Osteocyte (in vitro differentiated cells): ENCODE measurements around the gene SCLT1. TPM values are rescaled to one million over a fixed set of nuclear protein-coding genes. Genes with fewer than 3 reads are reported as not detected.

Experiments
- DNase-seq: peaks from one replicate; pipeline ENCODE4 v3.0.0; 2021; ENCODE audit warnings: mixed read lengths; ENCODE audit not compliant: unreplicated experiment; ENCODE audit errors: extremely low spot score
- H3K27ac Mint-ChIP-seq: one replicate; pipeline ENCODE4 v1.8.0; 2021; ENCODE audit warnings: mild to moderate bottlenecking, mixed read lengths; ENCODE audit not compliant: unreplicated experiment
- H3K27me3 Mint-ChIP-seq: one replicate; pipeline ENCODE4 v1.8.0; 2021; ENCODE audit warnings: mixed read lengths; ENCODE audit not compliant: unreplicated experiment
- H3K36me3 Mint-ChIP-seq: one replicate; pipeline ENCODE4 v1.8.0; 2021; ENCODE audit warnings: mixed read lengths; ENCODE audit not compliant: unreplicated experiment
- H3K4me1 Mint-ChIP-seq: one replicate; pipeline ENCODE4 v1.8.0; 2021; ENCODE audit warnings: mixed read lengths; ENCODE audit not compliant: unreplicated experiment
- H3K4me3 Mint-ChIP-seq: one replicate; pipeline ENCODE4 v1.8.0; 2021; ENCODE audit warnings: mild to moderate bottlenecking, moderate library complexity, mixed read lengths; ENCODE audit not compliant: unreplicated experiment
- H3K9me3 Mint-ChIP-seq: one replicate; pipeline ENCODE4 v1.8.0; 2021; ENCODE audit warnings: mixed read lengths; ENCODE audit not compliant: unreplicated experiment
- CTCF ChIP-seq: fragments of 200-600 bp; sonication (generic); IDR thresholded peaks from 2 replicates; pipeline ENCODE4 v1.5.0; 2021; ENCODE audit warnings: antibody characterized with exemption, mild to moderate bottlenecking, moderate library complexity
- total RNA-seq: library from RNA; stranded (reverse); gene quantifications from 2 replicates; pipeline ENCODE4 v1.2.1, GENCODE V29; 2021

SCLT1 gene
- total RNA-seq, 1 donor from 2014 or later, result 13.6 TPM

DNA sequence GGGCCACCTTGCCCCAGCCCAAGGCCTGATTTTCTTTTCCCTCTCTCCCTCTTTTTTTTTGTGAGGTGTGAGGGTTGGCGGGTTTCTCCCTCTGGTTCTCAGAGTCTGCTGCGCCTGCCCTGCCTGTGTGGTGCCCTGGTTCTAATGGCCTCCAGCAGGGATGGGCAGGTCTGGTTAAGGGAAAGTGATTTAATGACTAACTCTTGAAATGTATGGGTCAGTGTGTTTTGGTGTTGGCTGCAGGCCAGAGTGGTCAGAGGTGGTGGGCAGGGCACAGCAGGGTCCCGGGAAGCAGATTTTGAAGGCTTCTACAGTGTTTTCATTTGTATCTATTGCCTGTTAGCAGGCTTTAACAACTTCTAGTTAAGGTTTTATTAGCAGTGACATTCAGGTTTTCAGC lies 244.9 kb downstream of the SCLT1 start:
- no peaks in the 10 kb centered on the region for H3K27me3 Mint-ChIP-seq
- DNase-seq, result no peak
- no peak for TF ChIP-seq CTCF
- peak overlapping the region; percentile 46 for H3K27ac Mint-ChIP-seq
- peaks cover 44% of the 10 kb centered on the region for H3K4me1 Mint-ChIP-seq
- H3K9me3 Mint-ChIP-seq, result no peaks in the 10 kb centered on the region
- H3K36me3 Mint-ChIP-seq, result peaks cover 57% of the 10 kb centered on the region
- no peak overlapping the region for H3K4me3 Mint-ChIP-seq

GRCh38 chr4:128847082-128847724 lies 246.1 kb downstream of the SCLT1 start:
- Mint-ChIP-seq H3K9me3 (no peaks in the 10 kb centered on the region), H3K36me3 (peaks cover 57% of the 10 kb centered on the region)

DNA sequence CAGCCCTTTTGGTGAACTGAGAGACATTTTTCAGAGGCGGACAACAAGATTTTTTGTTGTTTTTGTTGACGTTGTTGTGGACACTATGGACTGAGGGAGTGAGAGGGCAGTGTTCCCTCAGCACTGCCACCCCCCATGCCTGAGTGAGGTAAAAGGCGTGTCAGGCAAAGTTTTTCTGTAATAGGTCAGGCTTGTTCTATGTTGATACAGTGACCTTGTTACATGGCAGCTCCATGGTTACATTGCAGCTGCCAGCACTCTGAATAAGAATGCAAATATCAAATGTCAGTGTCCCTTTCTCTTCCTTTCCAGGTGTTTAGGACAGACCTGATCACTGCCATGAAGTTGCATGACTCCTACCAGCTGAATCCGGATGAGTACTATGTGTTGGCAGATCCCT lies 247.3 kb downstream of the SCLT1 start:
- Mint-ChIP-seq H3K36me3 (peaks cover 51% of the 10 kb centered on the region), H3K27ac (no peak overlapping the region), H3K9me3 (no peaks in the 10 kb centered on the region), H3K27me3 (no peaks in the 10 kb centered on the region), H3K4me3 (no peak overlapping the region), H3K4me1 (peaks cover 47% of the 10 kb centered on the region)
- DNase-seq, result no peak
- TF ChIP-seq CTCF, result no peak

More at GRCh38 chr4:128847082-128847724, 246.1 kb downstream of the SCLT1 start:
- H3K27ac Mint-ChIP-seq, result peak overlapping the region; percentile 54
- TF ChIP-seq CTCF, result no peak
- DNase-seq, result no peak
- no peak overlapping the region for H3K4me3 Mint-ChIP-seq
- H3K4me1 Mint-ChIP-seq, result peaks cover 44% of the 10 kb centered on the region
- no peaks in the 10 kb centered on the region for H3K27me3 Mint-ChIP-seq

GRCh38 chr4:128844931-128845330 lies 248.4 kb downstream of the SCLT1 start:
- Mint-ChIP-seq H3K4me1 (peaks cover 47% of the 10 kb centered on the region), H3K4me3 (no peak overlapping the region), H3K9me3 (no peaks in the 10 kb centered on the region), H3K36me3 (peaks cover 46% of the 10 kb centered on the region), H3K27ac (peak overlapping the region; percentile 21), H3K27me3 (no peaks in the 10 kb centered on the region)
- no peak for DNase-seq
- no peak for TF ChIP-seq CTCF

DNA sequence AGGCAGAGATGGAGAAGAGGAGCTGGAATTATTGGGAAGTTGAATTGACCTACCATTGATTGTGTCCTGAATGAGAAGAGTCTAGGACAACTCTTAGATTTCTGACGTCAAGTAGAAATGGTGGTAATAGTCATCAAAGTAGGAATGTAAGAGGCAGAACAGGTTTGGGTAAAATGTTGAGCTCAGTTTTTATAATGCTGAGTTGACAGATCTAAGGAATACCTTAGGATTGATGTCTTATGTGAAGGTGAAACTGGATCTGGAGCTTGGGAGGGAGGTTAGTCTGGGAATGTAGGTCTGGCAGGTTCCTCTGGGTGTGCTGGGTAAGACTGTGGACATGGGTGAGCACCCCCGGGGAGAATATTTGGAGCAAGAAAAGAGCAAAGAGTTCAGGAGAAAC lies 251.9 kb downstream of the SCLT1 start:
- Mint-ChIP-seq H3K9me3 (no peaks in the 10 kb centered on the region), H3K36me3 (peaks cover 24% of the 10 kb centered on the region), H3K27ac (no peak overlapping the region), H3K4me3 (no peak overlapping the region), H3K4me1 (peaks cover 29% of the 10 kb centered on the region), H3K27me3 (no peaks in the 10 kb centered on the region)
- DNase-seq, result no peak
- TF ChIP-seq CTCF, result no peak
